ENCODE results near the gene PGC. TPM values are rescaled to one million over a fixed set of nuclear protein-coding genes. Genes with fewer than 3 reads are reported as not detected.
A peak's percentile ranks its signal among the peaks of the same experiment; 100 is the strongest.

PGC gene
- total and polyA plus RNA-seq, 9 of the 15 experiments (the other 6 are each of a cell fraction or from before 2014, with no cell fraction given): 0.17 to 0.40 TPM; not detected in 7

- Histone ChIP-seq H3K4me3 (peak overlapping the region; percentile 63), H3K9ac (ENCODE audit: insufficient read depth in 1 of 2, low read depth in 2 of 2, low read length in 2 of 2) (peak overlapping the region; percentile 50 to 92; a peak in 3 of 4 replicates), H2AFZ (ENCODE audit: low read depth, low read length) (peak overlapping the region; percentile 81), H3K27ac (ENCODE audit: extremely low read depth, low read depth, low read length) (no peak overlapping the region), H3K79me2 (ENCODE audit: control insufficient read depth, insufficient read depth, low read length) (no peaks in the 10 kb centered on the region), H4K20me1 (replicated peaks; ENCODE audit: control insufficient read depth, insufficient read depth, low read length) (peaks cover 4% of the 10 kb centered on the region), H3K4me2 (ENCODE audit: insufficient read depth, low read length) (peak overlapping the region; percentile 85), H3K9me1 (ENCODE audit: control insufficient read depth, insufficient read depth, low read length) (no peaks in the 10 kb centered on the region), H3K27me3 (ENCODE audit: control insufficient read depth in 2 of 2, insufficient read depth in 2 of 2, low read length in 2 of 2) (peaks cover 0 to 23% of the 10 kb centered on the region in 2 experiments; a peak in 2 of 5 replicates), H3K4me1 (replicated peaks in 1 of 2; ENCODE audit: control insufficient read depth in 2 of 2, insufficient read depth in 2 of 2, low read length in 2 of 2) (peaks cover 5 to 29% of the 10 kb centered on the region in 2 experiments), H3K9me3 (replicated peaks; ENCODE audit: control insufficient read depth, insufficient read depth, low read depth, low read length) (no peaks in the 10 kb centered on the region), H3K36me3 (ENCODE audit: control insufficient read depth, insufficient read depth, low read length) (no peaks in the 10 kb centered on the region)
- in situ Hi-C loops (cut with MboI) (no loop called here), intact Hi-C loops (cut with micrococcal nuclease) (loop anchor here (2.0 kb wide), 1 partner anchor 33 kb away; no protein-coding TSS in a partner anchor)
- FAIRE-seq (no peak), DNase-seq (ENCODE audit: extremely low read depth in 1 of 4, low spot score in 3 of 4) (peak; percentile 65 to 96 (median 88)), ATAC-seq (peak; percentile 78)
- POLR2A ChIA-PET: interaction anchor here (0.5 to 2.2 kb wide), 15 partner anchors 8 to 708 kb away, joined by 3 to 11 read pairs (median 4); no protein-coding TSS in a partner anchor
- no TSS peak for BruUV-seq (replicated peaks)
- CTCF ChIA-PET (ENCODE audit: low intra/inter-chr PET ratio): interaction anchor here (2.2 to 2.6 kb wide), 2 partner anchors 42 to 45 kb away, joined by 13 to 19 read pairs; partner anchors contain the start of gene FRS3
- 3% methylated on average over 37 of the region's 73 CpGs for WGBS (ENCODE audit: insufficient coverage, low coverage, missing lambda C conversion rate)
- TF ChIP-seq ZNF398 (CRISPR knock-in tag; IDR thresholded peaks at IDR 0.05) (no peak), MAZ (CRISPR knock-in tag; conservative IDR thresholded peaks at IDR 0.05 in 1 of 2, IDR thresholded peaks at IDR 0.05 in 1 of 2) (peak; percentile 49 to 61; a peak in 2 of 4 replicates), TFAP4 (CRISPR knock-in tag; IDR thresholded peaks at IDR 0.05; ENCODE audit: borderline replicate concordance) (peak; percentile 48; the same call in 1 of the 2 replicates), CBFB (CRISPR knock-in tag; IDR thresholded peaks at IDR 0.05) (0 out of 2 replicates have a peak, but pooled peaks have one; percentile 38), HNRNPL (IDR thresholded peaks at IDR 0.05; ENCODE audit: low read depth, low read length) (0 out of 2 replicates have a peak, but pooled peaks have one; percentile 10), RB1 (IDR thresholded peaks at IDR 0.05; ENCODE audit: low read depth) (peak; percentile 60; the same call in 1 of the 2 replicates), VEZF1 (CRISPR knock-in tag; IDR thresholded peaks at IDR 0.05) (peak; percentile 67), THRA (IDR thresholded peaks at IDR 0.05) (no peak), CTBP1 (IDR thresholded peaks at IDR 0.05; ENCODE audit: borderline replicate concordance) (peak; percentile 60; the same call in 1 of the 2 replicates), E2F6 (IDR thresholded peaks at IDR 0.05; ENCODE audit: borderline replicate concordance in 1 of 2, extremely low read depth in 1 of 2, insufficient read depth in 1 of 2, insufficient read length in 1 of 2, low read depth in 1 of 2, low read length in 1 of 2, poor library complexity in 1 of 2, severe bottlenecking in 1 of 2) (peak in 1 of 2 experiments; percentile 37), SRSF3 (IDR thresholded peaks at IDR 0.05; ENCODE audit: insufficient read depth, low read length) (no peak)
Observed at GRCh38 chr6:41733707-41734665, 13.2 kb downstream of the PGC start.
